Cardiac fibroblast (primary cell): ENCODE data around the gene CMBL.

ENCODE experiments used
- DNase-seq, 2 donors: peaks; one replicate each; pipeline versions ENCODE4 v3.0.0 to v3.0.0-alpha.2; 2010; ENCODE audit warnings: low read depth in 2 of 2
- H3K4me3 ChIP-seq, 2 donors: replicated peaks in 1 of 2; 1 replicate in 1 of 2; 2 replicates in 1 of 2; pipeline ENCODE4 v1.5.1; 2011; ENCODE audit warnings: low read depth in 2 of 2, low read length in 2 of 2, mild to moderate bottlenecking in 2 of 2, moderate library complexity in 1 of 2
- TF ChIP-seq, protein P1 (sequence below): IDR thresholded peaks from one replicate; pipeline ENCODE4 v1.5.1; 2011; ENCODE audit warnings: low read depth, mild to moderate bottlenecking, low read length, inconsistent platforms

Gene CMBL

DNA sequence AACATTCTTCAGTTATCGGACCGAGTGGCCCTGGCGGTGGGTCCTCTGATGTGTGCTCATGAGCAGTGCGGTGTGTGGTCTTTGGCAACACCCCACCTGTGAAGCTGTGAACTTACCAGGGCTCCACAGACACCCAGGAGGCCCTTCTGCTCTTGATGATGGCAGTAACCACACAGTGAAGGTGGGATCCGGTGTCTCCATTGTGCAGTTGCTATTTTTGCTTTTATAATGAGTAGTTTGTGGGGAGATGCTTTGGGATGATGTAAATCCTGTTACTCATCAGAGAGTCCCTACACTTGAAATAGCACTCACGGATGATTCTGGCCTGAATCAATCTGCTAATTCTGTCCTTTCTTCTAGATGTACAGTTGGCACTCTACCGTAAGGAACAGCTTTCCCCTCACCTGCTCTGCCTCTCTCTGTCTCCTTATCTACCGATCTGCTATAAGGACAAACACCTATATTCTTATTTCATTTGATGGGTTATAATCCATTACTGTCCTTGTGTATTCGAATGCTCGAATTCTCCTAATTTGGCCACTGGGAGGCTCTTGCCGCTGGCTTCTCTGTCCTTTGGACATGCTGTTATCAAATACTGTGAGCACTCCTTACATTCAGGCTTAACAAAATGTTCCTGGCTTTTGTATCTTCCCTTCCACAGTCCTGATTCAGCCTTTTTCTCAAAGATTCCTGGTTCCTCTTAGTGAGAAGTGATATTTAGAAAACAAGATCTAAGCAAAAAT is 78.2 kb downstream of the CMBL start:
- peak; percentile 25 to 90 for DNase-seq
- TF ChIP-seq, protein P1, sequence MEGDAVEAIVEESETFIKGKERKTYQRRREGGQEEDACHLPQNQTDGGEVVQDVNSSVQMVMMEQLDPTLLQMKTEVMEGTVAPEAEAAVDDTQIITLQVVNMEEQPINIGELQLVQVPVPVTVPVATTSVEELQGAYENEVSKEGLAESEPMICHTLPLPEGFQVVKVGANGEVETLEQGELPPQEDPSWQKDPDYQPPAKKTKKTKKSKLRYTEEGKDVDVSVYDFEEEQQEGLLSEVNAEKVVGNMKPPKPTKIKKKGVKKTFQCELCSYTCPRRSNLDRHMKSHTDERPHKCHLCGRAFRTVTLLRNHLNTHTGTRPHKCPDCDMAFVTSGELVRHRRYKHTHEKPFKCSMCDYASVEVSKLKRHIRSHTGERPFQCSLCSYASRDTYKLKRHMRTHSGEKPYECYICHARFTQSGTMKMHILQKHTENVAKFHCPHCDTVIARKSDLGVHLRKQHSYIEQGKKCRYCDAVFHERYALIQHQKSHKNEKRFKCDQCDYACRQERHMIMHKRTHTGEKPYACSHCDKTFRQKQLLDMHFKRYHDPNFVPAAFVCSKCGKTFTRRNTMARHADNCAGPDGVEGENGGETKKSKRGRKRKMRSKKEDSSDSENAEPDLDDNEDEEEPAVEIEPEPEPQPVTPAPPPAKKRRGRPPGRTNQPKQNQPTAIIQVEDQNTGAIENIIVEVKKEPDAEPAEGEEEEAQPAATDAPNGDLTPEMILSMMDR = peak; percentile 36
- H3K4me3 ChIP-seq = no peak overlapping the region

DNA sequence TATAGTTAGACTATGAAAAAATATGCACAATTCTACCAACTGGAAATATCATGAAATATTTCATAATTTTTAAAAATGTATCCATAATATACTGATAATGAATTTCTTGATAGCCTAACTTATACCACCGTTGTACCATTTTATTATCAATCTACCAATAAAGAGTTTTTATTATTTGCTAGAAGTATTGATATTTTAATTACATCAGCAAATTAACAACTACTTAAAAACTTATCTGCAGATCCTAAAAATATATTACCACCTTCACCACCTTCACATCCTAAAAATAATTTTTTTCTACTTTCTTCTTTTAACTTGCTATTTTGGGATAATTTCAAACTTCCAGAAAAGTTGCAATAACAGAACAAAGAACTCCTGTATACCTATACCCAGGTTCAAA is 79.4 kb downstream of the CMBL start:
- TF ChIP-seq, protein P1 = no peak
- no peak overlapping the region for H3K4me3 ChIP-seq
- no peak for DNase-seq
